Activated CD4-positive, alpha-beta T cell treated with anti-CD3 and anti-CD28 coated beads, Interleukin-2, Interleukin-4, amounts not matched to agents 100 ng/mL and 50 ng/mL, durations not matched to agents 16 hours and 8 hours (primary cell): ENCODE results near the gene GSX1.
A peak's percentile ranks its signal among the peaks of the same experiment; 100 is the strongest.
"Not testable (repeated sequence)": the region's sequence is repeated elsewhere in the genome, so short reads cannot be mapped to it uniquely, and the experiment has no call there.

ENCODE experiments used
- DNase-seq: peaks from one replicate; pipeline ENCODE4 v3.0.0-alpha.2; 2020; ENCODE audit warnings: low spot score

The GSX1 gene

GRCh38 chr13:27792393-27793218 is at the start of gene GSX1:
GSX1 (plus strand) TSS chr13:27792483; CDS start chr13:27792691, 208 bp downstream.
- peak; percentile 31 for DNase-seq

DNA sequence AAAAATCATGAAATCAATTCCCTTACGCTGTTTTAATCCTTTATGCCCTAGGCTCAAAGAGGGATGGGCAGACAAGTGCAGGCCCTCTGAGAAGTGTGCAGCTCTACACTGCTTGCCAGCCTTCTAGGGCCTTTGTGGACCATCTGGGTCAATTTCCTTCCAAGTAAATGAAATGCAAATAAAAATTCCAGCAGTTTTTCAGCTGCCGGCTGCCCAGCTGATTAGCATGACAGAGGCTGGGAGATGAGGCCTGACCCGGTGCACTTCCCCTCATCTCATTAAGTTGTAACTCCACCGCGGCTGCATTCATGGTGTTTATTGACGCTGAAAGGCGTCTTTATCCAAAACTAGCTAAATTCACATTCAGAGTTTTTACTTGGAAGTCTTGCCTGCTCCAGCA is 47.5 kb upstream of the GSX1 start:
- DNase-seq: no peak

DNA sequence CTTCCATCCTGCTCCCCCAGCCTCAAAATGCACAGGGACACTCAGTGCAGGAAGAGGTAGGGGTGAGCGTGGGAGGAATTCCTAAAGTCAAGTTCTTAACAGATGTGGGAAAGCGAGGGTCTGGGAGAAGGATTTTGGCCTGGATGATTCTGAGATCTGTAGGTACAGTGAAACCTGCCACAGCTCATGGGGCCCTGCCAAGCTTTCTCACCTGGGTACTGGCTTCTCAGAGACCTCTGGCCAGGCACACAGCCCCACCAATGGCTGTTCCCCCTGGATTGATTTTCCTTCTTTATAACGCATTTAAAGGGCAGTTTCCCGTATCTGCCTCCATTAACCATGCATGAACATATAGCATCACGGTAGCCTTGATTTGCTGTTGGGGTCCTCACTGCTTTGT is 47.0 kb upstream of the GSX1 start:
- no peak for DNase-seq

- not testable (repeated sequence) for DNase-seq
These were observed 44.1 kb upstream of the GSX1 start for GRCh38 chr13:27748143-27748542.

DNA sequence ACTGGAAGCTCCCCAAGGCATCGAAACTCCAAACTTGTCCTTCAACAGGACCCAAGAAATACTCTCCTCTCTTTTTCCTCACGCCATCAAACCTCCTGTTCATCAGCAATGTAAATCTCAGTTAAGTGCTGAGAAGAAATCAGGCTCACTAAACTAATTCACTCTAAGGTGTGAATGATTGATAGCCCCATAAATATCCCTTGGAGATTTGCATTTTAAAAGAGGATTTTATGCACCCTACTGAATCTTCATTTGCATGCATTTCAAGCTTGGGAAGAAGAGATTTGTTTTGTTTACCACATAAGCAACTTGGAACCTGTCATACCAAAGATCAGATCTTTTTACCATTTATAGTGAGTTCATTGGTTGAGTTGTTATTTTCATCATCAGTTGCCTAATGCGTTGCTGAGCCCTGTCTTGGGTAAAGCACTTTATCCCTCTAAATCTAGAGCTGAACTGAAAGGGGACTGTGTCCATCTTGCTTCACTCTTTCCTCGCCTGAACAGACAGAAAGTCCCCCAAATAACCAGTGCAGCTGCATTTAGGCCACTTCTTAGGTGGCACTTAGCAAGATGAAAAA is 40.2 kb upstream of the GSX1 start:
- no peak for DNase-seq

GRCh38 chr13:27765650-27766049 is 26.6 kb upstream of the GSX1 start:
- DNase-seq: no peak

- peak; percentile 38 for DNase-seq
These were observed 21.5 kb upstream of the GSX1 start for GRCh38 chr13:27770809-27771208.

- no peak for DNase-seq
These were observed 19.4 kb upstream of the GSX1 start for GRCh38 chr13:27772651-27773425.

DNA sequence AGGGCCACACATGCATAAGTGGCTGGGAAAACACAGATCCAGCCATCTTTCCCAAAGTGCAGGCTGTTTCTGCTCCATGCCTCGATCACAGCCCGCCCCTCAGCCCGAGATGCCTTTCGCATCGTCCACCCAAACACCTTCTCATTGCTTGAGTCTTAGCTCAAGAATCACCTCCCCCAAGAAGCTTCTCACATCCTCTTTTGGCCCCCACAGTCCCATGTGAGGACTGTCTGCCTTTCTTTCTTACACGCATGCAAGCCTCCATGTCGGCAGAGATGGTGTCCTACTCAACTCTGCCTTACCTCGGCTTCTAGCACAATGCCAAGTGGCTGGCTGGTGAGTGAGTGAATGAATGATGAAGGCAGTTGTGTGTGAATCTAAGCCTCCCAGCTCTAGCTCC is 18.1 kb upstream of the GSX1 start:
- DNase-seq: no peak

DNA sequence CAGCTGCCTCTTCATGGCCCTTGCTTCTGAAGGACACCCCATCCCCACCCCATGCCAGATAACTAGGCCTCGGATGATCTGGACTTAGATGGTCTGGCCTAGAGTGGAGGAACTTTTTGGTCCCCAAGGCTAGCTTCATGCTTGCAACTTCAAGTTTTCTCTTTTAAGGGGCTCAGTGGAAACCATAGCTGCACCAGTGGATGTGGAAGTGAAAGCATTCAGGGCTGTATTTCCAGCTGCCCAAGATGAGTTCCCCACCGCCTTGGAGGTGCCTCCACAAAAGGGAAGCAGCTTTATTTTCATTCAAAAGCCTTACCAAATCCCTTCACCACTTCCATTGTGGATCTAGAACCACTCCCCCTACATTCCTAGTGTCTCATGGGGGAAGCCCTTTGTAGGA is 17.6 kb upstream of the GSX1 start:
- no peak for DNase-seq

DNA sequence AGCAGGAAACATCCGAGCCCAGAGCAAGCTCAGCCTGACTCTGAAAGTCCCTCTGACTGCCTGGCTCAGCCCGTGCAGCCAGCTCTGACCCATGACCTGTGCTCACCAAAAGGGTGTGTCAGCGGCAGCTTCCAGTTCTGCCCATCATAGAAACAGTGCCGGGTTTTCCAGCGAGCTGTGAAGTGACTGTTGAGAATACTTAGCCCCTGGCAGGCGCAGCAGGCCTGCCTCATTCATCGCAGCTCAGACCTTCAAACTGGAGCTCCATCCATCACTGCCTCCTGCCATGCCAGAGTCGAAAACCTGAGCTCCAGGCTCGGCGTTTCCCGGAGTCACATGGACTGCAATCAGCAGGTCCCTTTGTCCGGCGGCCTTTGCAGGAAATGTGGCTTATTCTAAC is 16.3 kb upstream of the GSX1 start:
- no peak for DNase-seq

DNA sequence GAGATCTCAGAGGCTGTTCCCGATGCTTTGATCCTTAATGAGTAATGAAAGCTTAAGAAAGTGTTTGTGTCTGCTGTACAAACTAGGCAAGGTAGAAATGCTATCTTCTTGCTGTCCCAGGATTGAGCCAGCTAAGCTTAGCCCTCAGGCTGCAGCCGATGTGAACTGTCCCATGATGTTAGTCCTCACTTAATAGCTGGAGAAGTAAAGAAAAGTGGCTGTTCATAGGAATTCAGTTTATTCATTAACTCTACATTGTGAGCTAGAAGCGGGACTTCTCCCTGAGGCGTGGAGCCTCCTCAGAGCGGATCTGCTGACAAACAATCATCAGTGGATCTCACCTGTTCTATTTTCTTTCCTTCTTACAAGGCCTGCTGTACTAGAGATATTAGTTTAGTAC is 10.1 kb upstream of the GSX1 start:
- DNase-seq: no peak

DNA sequence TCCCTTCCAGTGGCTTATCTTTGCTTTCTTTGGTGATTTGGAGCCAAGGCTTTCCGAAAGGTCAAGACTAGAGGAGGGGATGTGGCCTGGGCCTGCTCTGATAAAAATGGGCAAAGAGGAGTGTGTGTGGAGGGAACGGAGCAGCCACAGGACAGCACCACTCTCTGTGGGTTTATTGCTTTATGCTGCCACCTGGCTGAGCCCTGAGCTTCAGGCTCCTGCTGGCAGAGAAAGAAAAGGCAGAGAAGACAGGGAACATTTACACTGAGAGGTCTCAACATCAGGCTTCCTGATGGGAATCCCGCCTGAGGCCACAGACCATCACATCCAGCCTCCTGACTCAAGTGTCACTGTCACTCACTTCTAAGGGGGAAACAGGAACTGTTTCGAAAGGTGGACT is 9.2 kb upstream of the GSX1 start:
- no peak for DNase-seq

DNA sequence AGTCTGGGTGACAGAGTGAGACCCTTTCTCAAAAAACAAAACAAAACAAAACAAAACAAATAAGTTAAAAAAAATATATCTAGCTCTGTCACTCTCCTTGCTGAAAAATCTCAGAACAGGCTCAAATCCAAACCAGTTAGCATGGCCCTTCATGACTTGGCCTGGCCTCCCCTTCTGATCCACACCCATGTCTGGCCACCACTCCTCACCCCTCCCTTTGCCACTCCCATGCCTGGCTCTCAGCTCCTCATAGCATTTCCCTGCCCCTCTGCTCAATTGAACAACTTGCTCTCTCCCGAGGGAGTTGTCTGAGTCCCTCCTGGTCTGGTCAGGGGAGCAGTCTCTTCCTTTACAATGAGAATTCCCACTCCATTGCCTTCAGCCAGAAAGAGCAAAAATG is 4.0 kb upstream of the GSX1 start:
- DNase-seq: no peak

DNA sequence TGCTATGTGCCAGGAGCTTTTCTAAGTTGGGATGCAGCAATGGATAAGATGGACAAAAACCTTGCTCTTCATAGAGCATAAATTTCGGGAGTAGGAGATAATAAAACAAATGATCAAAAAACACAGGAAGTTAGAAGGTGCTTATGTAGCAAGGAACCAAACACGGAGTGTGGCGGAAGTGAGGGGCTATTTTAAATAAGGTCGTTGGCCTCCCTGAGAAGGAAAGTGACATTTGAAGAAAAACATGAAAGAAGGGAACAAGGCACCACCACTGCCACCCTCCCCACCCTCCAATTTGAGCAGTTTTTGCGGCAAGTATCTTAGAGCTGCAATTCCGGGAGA is 3.2 kb upstream of the GSX1 start:
- no peak for DNase-seq

GRCh38 chr13:27789495-27790303 is 2.6 kb upstream of the GSX1 start:
- no peak for DNase-seq

GRCh38 chr13:27790523-27790922 is 1.8 kb upstream of the GSX1 start:
- DNase-seq: no peak

DNA sequence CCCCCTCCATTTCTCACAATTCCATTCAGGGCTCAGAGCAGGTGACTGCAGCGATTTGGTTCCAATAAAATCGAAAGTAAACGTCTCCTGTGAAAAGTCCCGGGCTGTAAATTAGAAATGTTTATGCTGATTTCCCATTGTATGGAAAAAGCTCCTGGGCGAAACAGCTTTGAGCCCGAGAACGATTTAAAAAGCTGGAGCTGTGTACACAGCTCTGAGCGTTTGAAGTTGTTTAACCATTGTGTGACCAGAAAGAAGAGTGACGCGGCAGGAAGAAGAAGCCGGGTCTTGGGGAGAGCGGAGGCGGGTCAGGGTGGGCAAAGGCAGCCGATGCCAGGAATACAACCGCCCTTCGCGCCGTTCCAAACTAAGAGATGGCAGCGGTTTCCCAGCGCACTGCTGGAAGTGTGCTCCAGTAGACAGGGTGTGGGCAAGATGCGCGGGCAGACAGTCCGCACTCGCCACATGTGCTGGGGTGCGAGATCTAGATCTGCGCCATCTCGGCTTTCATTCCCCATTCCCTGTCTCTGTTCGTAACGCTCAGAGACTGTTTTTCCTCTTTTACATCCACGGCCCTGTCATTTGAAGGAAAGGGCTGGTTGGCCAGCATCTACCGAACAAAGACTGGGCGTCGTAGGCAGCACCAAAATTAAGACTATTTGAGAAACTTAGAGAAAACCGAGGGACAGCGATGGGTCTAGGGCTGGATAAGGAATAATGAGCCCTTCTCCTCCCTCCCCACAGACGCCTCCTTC is 960 bp upstream of the GSX1 start:
- DNase-seq: no peak

DNA sequence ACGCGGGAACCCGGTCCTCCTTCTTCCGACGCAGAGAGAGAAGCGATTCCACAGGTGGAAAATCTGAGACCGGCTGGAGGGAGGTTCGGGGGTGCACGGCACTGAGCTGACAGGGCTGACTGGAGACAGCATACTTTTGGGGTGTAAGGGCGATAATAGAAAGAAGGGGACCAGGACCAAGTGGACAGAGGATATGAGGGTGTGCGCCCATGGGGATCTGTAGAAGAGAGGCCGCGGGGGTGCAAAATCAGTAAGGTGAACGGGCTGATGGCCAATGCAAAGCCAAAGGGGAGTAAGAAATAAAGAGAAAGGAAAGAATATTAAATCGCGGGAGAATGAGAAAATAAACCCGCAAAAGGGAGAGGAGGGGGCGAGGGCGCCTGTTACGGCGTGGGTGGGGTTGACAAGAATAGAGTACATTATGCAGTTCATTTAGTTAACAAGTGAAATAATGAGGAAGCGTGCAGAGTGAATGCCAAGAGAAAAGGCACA is 336 bp upstream of the GSX1 start:
- DNase-seq: no peak

DNA sequence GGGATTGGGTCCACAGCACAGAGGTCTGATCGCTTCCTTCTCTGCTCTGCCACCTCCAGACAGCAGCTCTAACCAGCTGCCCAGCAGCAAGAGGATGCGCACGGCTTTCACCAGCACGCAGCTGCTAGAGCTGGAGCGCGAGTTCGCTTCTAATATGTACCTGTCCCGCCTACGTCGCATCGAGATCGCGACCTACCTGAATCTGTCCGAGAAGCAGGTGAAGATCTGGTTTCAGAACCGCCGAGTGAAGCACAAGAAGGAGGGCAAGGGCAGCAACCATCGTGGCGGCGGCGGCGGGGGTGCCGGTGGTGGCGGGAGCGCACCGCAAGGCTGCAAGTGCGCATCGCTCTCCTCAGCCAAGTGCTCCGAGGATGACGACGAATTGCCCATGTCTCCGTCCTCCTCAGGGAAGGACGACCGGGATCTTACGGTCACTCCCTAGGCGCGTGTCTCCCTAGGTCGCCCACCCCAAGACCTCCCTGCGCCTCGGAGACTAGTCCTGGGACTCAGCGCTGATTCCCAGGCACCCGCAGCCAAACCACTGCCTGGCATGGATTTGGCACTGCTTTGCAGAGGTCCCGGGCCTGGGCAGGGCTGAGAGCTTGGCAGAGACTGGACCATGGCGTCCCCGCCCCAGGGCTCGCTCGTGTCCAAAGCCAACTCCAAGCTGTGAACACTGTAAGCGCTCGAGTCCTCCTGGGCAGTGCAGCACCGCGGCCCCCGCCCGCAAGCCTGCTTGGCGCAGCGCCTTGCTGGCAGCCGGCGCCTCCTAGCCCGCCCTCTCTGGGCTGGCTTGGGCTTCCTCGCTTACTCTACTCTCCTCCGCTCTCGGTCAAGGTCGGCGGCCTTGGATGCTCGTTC is 1.5 kb downstream of the GSX1 start:
- DNase-seq: no peak

DNA sequence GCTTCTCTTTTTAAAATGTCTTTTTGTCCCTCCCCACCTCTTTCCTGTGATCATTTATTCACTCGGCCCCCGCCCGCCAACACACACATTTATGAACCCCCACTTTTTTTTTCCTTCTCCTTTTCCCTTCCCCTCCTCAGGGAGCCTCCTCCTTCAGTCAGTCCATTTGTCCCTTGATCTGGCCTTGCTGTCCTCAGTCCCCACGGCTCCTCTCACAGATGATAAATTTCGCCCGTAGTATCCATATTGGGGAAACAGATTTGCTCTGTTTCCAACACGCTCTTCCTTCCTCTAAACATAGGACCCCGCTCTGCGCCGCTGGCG is 2.0 kb downstream of the GSX1 start:
- no peak for DNase-seq
